NCI-H524 treated with DMSO at 0.1 percent for 48 hours (cell line): ENCODE measurements around the gene IBA57.

Experiments
- DNase-seq: peaks from one replicate; lab custom pipeline; 2025; lab: John Stamatoyannopoulos, UW

Gene IBA57

DNA sequence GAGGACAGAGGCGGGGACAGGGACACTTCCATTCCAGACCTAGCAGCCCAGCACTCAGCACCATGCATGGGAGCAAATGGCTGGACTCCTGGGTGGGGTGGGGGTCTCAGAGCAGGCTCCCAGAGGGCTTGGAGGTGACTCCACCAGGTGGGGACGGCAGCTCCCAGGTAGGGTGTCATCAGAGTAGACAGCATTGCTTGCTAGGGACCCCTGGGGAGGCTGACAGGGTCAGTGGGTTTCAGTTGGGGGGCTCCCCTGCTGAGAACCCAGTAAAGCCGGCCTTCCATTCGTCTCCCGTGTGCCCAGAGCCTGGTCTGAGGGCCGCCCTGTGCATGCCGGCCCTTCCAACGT, 20.6 kb upstream of the IBA57 start:
- DNase-seq, result no peak

DNA sequence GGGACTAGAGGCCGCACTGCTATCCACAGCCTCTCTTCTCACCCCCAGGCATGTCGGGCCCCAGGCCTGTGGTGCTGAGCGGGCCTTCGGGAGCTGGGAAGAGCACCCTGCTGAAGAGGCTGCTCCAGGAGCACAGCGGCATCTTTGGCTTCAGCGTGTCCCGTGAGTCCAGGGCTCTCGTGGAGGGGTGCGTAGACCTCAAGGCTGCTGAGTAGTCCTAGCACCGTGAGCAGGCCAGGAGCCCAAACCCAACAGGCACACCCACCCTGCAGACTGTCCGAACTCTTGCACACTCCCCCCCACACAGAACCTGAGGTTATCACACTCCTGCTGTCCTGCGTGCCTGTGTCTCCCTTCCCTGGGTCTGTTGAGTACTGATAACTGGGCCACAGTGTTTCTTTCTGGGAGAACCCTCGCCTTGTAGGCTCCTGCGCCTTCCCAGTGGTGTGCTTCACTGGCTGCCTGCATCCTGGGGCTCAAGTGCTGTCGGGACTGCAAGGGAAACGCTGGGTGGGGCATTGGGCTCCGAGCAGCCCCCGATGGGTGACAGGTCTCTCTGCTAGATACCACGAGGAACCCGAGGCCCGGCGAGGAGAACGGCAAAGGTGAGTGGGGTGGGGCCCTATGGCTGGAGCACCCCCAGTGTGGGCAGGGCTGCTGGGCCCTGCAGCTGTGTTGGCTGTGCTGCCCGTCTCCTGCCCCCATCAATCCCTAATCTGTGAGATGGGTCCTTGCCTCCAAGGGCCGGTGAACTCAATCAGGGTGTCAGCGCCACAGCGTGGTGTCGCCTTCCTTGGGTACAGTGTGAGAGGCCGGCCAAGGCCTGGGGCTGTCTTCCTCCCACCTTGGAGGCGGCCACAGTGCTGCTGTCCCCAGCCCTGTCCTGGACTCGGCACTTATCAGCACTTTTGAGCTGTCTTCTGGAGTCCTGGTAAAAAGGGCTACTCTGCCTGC, 19.9 kb upstream of the IBA57 start:
- no peak for DNase-seq

DNA sequence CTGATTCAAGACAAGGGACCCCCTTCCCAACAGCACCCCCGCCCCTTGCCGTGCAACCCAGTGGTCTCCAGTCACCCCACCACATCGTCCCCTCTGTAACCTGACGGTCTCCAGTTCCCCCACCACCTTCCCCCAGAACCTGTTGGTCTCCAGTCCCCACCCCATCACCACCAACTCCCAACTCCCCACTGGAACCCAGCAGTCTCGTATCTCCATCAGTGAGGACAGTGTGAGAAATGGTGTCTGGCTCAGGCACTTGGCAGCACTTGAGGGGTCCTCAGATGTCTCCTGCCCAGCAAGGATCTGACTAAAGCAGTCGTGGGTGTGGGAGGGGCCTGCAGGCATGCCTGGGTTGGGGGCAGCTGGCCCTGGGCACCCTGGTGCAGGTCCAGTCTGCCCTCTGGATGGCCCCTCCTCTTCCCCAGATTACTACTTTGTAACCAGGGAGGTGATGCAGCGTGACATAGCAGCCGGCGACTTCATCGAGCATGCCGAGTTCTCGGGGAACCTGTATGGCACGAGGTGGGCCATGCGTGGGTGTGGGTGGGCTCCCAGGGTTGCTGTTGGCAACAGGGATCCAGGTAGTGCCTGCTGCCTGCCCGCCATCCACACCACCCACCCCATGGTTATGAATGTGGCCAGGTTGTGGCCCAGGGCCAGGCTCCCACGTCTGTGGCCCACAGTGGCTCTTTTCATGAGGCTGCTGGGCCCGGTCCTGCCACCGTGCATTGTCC, 19.0 kb upstream of the IBA57 start:
- DNase-seq, result no peak

DNA sequence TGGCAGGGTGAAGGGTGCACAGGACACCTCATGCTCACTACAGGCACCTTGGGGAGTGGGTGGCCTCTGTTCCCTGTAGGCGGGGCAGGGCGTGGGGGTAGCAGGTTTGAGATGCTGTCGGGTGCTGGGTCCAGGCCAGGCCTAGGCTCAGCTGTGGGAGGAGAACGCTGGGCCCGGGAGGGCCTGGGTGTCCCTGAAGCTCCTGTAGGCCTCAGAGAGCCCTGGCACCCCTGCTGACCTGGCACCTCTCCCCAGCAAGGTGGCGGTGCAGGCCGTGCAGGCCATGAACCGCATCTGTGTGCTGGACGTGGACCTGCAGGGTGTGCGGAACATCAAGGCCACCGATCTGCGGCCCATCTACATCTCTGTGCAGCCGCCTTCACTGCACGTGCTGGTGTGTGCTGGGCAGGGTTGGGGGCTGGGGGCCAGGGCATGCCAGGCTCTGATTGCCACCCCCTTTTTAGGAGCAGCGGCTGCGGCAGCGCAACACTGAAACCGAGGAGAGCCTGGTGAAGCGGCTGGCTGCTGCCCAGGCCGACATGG, 18.4 kb upstream of the IBA57 start:
- DNase-seq, result no peak

- DNase-seq, result no peak
Observed at GRCh38 chr1:228147768-228148167, 17.8 kb upstream of the IBA57 start.

GRCh38 chr1:228148196-228148861, 17.3 kb upstream of the IBA57 start:
- no peak for DNase-seq

- no peak for DNase-seq
Observed at GRCh38 chr1:228148935-228149405, 16.6 kb upstream of the IBA57 start.

GRCh38 chr1:228149406-228150119, 16.0 kb upstream of the IBA57 start, which contains the start of gene GJC2:
Gene GJC2 (plus strand): TSS chr1:228149930. CDS start chr1:228157759, 7,829 bp downstream.
- DNase-seq, result peak; percentile 22

DNA sequence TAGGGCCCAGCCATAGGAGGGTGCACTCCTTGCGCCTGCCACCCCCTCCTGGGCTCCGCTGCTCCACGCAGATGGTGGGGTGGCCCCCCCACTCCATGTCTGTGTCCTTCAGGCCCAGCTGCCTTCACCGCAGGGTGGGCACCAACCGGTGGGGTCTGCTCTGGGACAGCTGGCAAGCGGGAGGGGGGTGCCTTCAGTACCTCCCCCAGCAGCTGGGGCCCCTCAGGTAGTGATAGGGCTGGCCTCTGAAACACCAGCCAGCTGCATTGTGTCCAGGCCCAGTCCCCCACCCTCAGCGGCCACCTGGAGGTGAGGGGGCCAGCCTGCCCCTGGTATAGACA, 15.5 kb upstream of the IBA57 start:
- DNase-seq, result peak; percentile 49

- no peak for DNase-seq
Observed at GRCh38 chr1:228150461-228151179, 15.0 kb upstream of the IBA57 start.

GRCh38 chr1:228151180-228151925, 14.3 kb upstream of the IBA57 start:
- DNase-seq, result no peak

DNA sequence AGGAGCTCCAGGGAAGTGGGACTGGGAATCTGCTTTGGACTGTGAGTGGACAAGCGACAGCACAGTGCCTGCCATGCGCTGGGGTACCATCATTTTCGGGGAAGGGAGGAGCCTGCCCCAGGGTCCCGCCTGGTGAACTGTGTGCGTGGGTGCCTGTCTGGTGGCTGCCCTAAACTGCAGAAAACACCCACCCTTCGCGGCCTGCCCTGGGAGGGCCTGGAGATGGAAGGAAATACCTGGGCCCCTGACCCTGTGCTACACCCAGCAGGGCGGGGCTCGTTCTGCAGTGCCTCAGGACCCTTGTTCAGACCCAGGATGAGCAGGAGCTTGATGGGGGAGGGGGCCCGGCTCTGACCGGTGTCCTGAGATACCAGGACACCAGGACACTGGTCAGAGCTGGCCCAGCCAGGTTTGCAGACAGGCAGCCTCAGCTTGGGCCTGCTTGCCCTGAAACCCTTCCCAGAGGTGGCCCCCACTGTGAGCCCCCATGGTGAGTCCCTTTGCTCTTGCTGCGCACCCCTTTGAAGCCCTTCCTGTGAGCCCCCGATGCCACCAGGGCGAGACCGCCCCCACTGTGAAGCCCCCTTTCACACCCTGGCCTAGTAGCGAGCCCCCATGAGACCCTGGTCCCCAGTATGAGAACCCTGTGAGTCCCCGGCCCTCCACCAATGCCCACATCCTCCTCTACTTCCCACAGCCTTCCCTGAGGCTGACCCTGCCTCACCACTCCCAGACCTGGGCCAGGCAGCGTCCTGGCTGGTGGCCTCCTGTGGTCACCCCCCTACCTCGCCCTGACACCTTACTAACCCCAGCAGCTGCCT, 13.3 kb upstream of the IBA57 start:
- no peak for DNase-seq

- no peak for DNase-seq
Observed at GRCh38 chr1:228152918-228153258, 12.7 kb upstream of the IBA57 start.

DNA sequence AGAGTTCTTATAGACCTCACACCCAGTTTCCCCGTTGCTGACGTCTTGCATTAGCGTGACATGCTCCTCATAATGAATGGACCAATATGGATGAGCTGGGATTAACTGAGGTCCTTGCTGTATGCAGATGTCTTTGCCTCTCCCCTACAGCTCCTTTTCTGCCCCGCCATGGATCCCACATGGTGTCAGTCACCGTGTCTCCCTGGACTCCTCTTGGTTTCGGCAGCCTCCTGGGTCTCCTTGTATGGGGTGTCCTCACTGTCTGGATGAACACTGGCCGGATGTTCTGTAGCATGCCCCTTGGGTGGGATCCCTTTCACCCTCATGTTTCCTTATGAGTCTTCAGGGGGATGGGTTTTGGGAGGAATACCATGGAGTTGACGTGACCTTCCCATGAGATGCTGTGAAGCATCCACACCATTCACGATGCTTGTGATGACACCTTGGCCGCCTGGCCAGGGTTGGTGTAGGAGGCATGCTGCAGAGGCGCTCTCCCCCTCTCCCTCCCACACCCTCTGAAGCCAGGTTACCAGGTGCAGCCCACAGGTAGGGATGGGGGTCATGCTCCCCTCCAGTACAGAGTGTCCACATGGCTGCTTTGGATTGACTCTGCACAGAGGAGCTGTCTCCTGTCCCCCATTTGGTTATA, 11.5 kb upstream of the IBA57 start:
- DNase-seq, result no peak

- DNase-seq, result no peak
Observed at GRCh38 chr1:228154670-228155571, 10.7 kb upstream of the IBA57 start.

DNA sequence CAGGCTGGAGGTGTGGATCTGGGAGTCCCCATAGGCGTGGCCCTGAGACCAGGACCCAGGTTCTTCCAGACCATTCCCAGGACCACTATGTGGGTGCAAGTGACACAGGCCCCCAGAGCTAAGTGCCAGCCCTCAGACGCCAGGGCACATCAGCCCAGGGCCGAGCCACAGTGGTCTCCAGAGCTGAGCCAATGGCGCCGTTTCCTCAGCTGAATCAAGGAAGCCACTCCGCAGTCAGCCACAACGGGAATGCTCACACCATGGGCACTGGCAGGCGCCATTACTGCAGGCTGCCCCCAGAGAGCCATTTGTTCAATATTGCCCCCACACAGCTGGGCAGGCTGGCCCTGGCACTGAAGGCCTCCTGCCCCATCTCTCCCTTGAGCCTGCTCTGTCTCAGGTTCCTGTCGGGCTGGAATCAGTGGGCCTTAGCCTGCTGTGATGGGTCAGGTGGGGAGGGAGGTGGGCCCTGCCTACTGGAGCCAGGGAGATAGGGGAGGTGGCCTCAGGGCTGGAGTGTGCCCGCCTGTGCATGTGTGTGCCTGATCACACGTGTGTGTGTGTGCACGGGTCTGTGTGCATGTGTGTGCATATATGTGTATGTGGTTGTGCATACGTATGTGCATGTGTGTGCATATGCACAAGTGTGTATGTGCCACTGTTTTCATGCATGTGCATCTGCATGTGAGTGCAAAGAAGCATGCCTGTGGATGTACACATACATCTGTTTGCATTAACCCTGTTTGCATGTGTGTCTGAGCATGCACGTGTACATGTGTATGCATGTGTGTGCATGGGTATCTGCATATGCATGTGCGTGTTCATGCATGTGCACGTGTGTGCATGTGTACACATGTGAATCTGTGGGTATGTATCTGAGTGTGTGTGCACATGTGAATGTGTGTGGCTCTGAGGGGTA, 9.7 kb upstream of the IBA57 start:
- DNase-seq, result no peak

DNA sequence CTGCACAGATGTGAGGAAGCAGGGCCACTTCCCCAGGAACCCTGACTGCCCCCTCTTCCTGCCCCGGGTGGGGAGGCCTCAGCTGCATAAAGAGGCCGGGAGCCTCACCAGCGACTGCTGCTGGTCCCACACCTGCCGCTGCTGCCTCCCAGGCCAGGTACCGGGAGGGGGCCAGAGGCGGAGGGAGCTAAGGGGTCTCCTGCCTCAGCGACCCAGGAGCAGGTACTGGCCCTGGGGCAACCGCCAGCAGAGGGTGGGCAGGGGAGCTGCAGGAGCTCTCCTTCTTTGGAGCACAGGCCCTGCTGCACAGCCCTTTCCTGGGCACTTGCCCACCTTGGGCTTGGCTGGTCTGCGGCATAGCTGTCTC, 9.1 kb upstream of the IBA57 start:
- DNase-seq, result no peak
